Measurements from ENCODE around the gene CCDC149. TPM values are rescaled to one million over a fixed set of nuclear protein-coding genes. Genes with fewer than 3 reads are reported as not detected.

Gene CCDC149
- total and polyA plus RNA-seq, 2 donors (not counting 1 experiment from before 2014, with no cell fraction given): not detected

DNA sequence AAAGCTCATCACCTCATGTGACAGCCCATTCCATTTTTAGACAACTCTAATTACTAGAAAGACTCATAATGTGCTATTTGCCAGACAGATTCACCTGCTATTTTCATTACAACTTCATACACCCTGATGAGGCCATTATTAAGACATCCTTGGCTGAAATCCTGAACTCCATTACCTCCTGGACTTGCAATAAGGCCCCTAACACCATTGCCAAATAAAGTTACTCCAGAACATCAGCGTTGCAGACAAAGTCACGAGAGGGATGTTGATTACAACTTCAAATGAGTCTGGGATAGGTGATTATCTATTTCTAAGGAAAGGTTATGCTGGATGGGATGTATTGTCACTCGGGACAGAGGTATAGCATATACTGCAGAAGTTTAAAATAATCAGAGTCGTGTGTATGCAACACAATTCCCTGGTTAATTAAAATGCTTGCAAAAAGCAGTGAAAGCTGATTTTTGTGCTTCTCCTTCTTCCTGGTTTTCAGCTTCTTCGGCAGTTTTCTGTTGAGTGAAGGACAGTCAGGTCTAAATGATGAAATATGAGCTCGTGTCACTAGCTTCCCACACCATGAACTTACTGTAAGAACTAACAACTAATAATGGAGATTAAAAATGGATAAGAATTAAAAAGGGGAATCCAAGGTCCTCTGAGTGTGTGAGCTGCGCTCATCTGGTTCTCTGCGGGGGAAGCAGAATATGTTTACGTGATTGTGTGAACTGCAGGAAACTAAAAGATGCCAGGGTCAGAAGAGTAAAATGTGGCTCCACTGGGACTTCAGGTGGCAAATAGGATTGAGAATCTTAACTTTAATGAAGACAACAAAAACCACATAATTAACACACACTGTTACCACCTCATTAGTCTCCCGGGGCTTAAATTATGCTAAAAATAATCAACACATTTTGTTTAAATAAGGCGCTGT lies 135.0 kb downstream of the CCDC149 start:
- no peak overlapping the region for H3K4me3 Mint-ChIP-seq
- 76% methylated on average over 4 of the region's 11 CpGs for WGBS (ENCODE audit: insufficient coverage)
- H3K36me3 ChIP-seq (replicated peaks in 1 of 2; ENCODE audit: control extremely low read depth in 1 of 2, control insufficient read depth in 1 of 2, extremely low read depth in 1 of 2, insufficient read depth in 2 of 2, low read length in 1 of 2): no peaks in the 10 kb centered on the region
- ATAC-seq (ENCODE audit: low read depth): no peak
- H3K79me2 ChIP-seq (ENCODE audit: control insufficient read depth, insufficient read depth, low read length): no peaks in the 10 kb centered on the region
- no peaks in the 10 kb centered on the region for H3K27me3 ChIP-seq (replicated peaks in 1 of 4; ENCODE audit: control extremely low read depth in 1 of 4, control insufficient read depth in 3 of 4, insufficient read depth in 4 of 4, low read length in 3 of 4)
- H3K4me2 ChIP-seq (replicated peaks; ENCODE audit: low read depth, low read length, poor library complexity, severe bottlenecking): no peak overlapping the region
- no peaks in the 10 kb centered on the region for H3K27me3 Mint-ChIP-seq
- no peaks in the 10 kb centered on the region for H3K9me3 Mint-ChIP-seq (ENCODE audit: insufficient read depth)
- TF ChIP-seq, protein P1, sequence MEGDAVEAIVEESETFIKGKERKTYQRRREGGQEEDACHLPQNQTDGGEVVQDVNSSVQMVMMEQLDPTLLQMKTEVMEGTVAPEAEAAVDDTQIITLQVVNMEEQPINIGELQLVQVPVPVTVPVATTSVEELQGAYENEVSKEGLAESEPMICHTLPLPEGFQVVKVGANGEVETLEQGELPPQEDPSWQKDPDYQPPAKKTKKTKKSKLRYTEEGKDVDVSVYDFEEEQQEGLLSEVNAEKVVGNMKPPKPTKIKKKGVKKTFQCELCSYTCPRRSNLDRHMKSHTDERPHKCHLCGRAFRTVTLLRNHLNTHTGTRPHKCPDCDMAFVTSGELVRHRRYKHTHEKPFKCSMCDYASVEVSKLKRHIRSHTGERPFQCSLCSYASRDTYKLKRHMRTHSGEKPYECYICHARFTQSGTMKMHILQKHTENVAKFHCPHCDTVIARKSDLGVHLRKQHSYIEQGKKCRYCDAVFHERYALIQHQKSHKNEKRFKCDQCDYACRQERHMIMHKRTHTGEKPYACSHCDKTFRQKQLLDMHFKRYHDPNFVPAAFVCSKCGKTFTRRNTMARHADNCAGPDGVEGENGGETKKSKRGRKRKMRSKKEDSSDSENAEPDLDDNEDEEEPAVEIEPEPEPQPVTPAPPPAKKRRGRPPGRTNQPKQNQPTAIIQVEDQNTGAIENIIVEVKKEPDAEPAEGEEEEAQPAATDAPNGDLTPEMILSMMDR (IDR thresholded peaks at IDR 0.05): no peak
- TF ChIP-seq EZH2 (IDR thresholded peaks at IDR 0.05; ENCODE audit: borderline replicate concordance, insufficient read depth, low read depth, low read length, poor library complexity, severe bottlenecking): no peak
- no peak overlapping the region for H3K27ac Mint-ChIP-seq
- ChIA-PET CTCF (no interaction called here), POLR2A (no interaction called here)
- H3K4me1 Mint-ChIP-seq: no peaks in the 10 kb centered on the region
- H3K9ac ChIP-seq (ENCODE audit: low read length): no peak overlapping the region
- no peaks in the 10 kb centered on the region for H3K9me3 ChIP-seq (ENCODE audit: control extremely low read depth in 1 of 3, control insufficient read depth in 2 of 3, insufficient read depth in 1 of 3, low read length in 2 of 3)
- no peak overlapping the region for H3K27ac ChIP-seq (ENCODE audit: low read length in 2 of 2)
- intact Hi-C loops (cut with micrococcal nuclease): no loop called here
- no peak overlapping the region for H2AFZ ChIP-seq (ENCODE audit: insufficient read depth, low read depth, low read length, poor library complexity, severe bottlenecking)
- no peak overlapping the region for H3K4me3 ChIP-seq (ENCODE audit: control extremely low read depth in 1 of 5, extremely low read depth in 1 of 5, insufficient read depth in 1 of 5, low read depth in 2 of 5, low read length in 4 of 5)
- H3K4me1 ChIP-seq (ENCODE audit: control insufficient read depth in 2 of 2, insufficient read depth in 2 of 2, low read length in 2 of 2): no peaks in the 10 kb centered on the region
- H4K20me1 ChIP-seq (ENCODE audit: control insufficient read depth, insufficient read depth, low read length, poor library complexity, severe bottlenecking): no peaks in the 10 kb centered on the region
- DNase-seq: no peak

DNA sequence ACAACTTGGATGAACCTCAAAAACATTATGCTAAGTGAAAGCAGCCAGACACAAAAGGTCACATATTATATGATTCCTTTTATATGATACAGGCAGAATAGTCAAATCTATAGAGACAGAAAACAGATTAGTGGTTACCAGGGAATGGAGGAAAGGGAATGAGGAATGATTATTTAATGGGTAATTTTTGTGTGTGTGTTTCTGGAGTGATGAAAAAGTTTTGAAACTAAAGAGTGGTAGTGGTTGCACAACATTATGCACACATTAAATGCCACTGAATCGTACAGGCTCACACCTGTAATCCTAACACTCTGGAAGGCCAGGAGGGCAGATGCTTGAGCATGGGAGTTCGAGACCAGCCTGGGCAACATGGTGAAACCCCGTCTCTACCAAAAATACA lies 137.1 kb downstream of the CCDC149 start:
- Histone ChIP-seq H3K27ac (ENCODE audit: low read length in 2 of 2) (no peak overlapping the region), H3K79me2 (ENCODE audit: control insufficient read depth, insufficient read depth, low read length) (no peaks in the 10 kb centered on the region), H3K4me3 (ENCODE audit: control extremely low read depth in 1 of 5, extremely low read depth in 1 of 5, insufficient read depth in 1 of 5, low read depth in 2 of 5, low read length in 4 of 5) (no peak overlapping the region), H3K36me3 (replicated peaks in 1 of 2; ENCODE audit: control extremely low read depth in 1 of 2, control insufficient read depth in 1 of 2, extremely low read depth in 1 of 2, insufficient read depth in 2 of 2, low read length in 1 of 2) (no peaks in the 10 kb centered on the region), H3K4me1 (ENCODE audit: control insufficient read depth in 2 of 2, insufficient read depth in 2 of 2, low read length in 2 of 2) (no peaks in the 10 kb centered on the region), H3K9ac (ENCODE audit: low read length) (no peak overlapping the region), H3K9me3 (ENCODE audit: control extremely low read depth in 1 of 3, control insufficient read depth in 2 of 3, insufficient read depth in 1 of 3, low read length in 2 of 3) (no peaks in the 10 kb centered on the region), H2AFZ (ENCODE audit: insufficient read depth, low read depth, low read length, poor library complexity, severe bottlenecking) (no peak overlapping the region), H3K4me2 (replicated peaks; ENCODE audit: low read depth, low read length, poor library complexity, severe bottlenecking) (no peak overlapping the region), H4K20me1 (ENCODE audit: control insufficient read depth, insufficient read depth, low read length, poor library complexity, severe bottlenecking) (no peaks in the 10 kb centered on the region), H3K27me3 (replicated peaks in 1 of 4; ENCODE audit: control extremely low read depth in 1 of 4, control insufficient read depth in 3 of 4, insufficient read depth in 4 of 4, low read length in 3 of 4) (no peaks in the 10 kb centered on the region)
- ATAC-seq (ENCODE audit: low read depth): no peak
- DNase-seq: no peak
- no peak overlapping the region for H3K27ac Mint-ChIP-seq
- POLR2A ChIA-PET: no interaction called here
- no peaks in the 10 kb centered on the region for H3K27me3 Mint-ChIP-seq
- no peaks in the 10 kb centered on the region for H3K9me3 Mint-ChIP-seq (ENCODE audit: insufficient read depth)
- H3K4me3 Mint-ChIP-seq: no peak overlapping the region
- TF ChIP-seq, protein P1 (IDR thresholded peaks at IDR 0.05): no peak
- TF ChIP-seq EZH2 (IDR thresholded peaks at IDR 0.05; ENCODE audit: borderline replicate concordance, insufficient read depth, low read depth, low read length, poor library complexity, severe bottlenecking): no peak
- WGBS (ENCODE audit: insufficient coverage): 86% methylated on average over 1 of the region's 3 CpGs
- H3K4me1 Mint-ChIP-seq: no peaks in the 10 kb centered on the region
- CTCF ChIA-PET: no interaction called here
- intact Hi-C loops (cut with micrococcal nuclease): no loop called here
